C4-2B (cell line): ENCODE results near the gene CDKAL1.

Experiments used
- H3K27ac ChIP-seq: fragments of 450-650 bp; 2 replicates; pipeline ENCODE4 v1.5.1; 2017
- CTCF ChIP-seq: fragments of 450-650 bp; conservative IDR thresholded peaks from 2 replicates; pipeline ENCODE4 v1.5.1; 2017; ENCODE audit warnings: mild to moderate bottlenecking
- ZFX ChIP-seq: fragments of 450-650 bp; IDR thresholded peaks from 2 replicates; pipeline ENCODE4 v1.6.1; 2017

The CDKAL1 gene

GRCh38 chr6:20757761-20758160, 223.5 kb downstream of the CDKAL1 start:
- no peak overlapping the region for H3K27ac ChIP-seq
- no peak for TF ChIP-seq CTCF
- no peak for TF ChIP-seq ZFX

GRCh38 chr6:20763296-20763695, 229.0 kb downstream of the CDKAL1 start:
- no peak overlapping the region for H3K27ac ChIP-seq
- no peak for TF ChIP-seq CTCF

GRCh38 chr6:20769631-20770030, 235.4 kb downstream of the CDKAL1 start:
- no peak for TF ChIP-seq ZFX
- no peak for TF ChIP-seq CTCF
- no peak overlapping the region for H3K27ac ChIP-seq

GRCh38 chr6:20770773-20771172, 236.5 kb downstream of the CDKAL1 start:
- no peak overlapping the region for H3K27ac ChIP-seq
- TF ChIP-seq ZFX (no peak), CTCF (no peak)

GRCh38 chr6:20771409-20771808, 237.2 kb downstream of the CDKAL1 start:
- TF ChIP-seq CTCF (no peak), ZFX (no peak)
- no peak overlapping the region for H3K27ac ChIP-seq

- TF ChIP-seq ZFX (no peak), CTCF (no peak)
- H3K27ac ChIP-seq, result no peak overlapping the region
Observed at GRCh38 chr6:20773822-20774221, 239.6 kb downstream of the CDKAL1 start.

- no peak overlapping the region for H3K27ac ChIP-seq
Observed at GRCh38 chr6:20775981-20776380, 241.7 kb downstream of the CDKAL1 start.

GRCh38 chr6:20777801-20778200, 243.5 kb downstream of the CDKAL1 start:
- TF ChIP-seq ZFX (no peak), CTCF (no peak)
- H3K27ac ChIP-seq, result no peak overlapping the region

More at GRCh38 chr6:20775981-20776380, 241.7 kb downstream of the CDKAL1 start:
- TF ChIP-seq ZFX, result no peak
